PC-3 (cell line): ENCODE measurements around the gene TF.

ENCODE experiments used
- EZH2 ChIP-seq: fragments of 300-600 bp; sonication (generic); IDR thresholded peaks from one replicate; pipeline ENCODE4 v1.6.1; 2017; ENCODE audit warnings: antibody characterized with exemption, mild to moderate bottlenecking, low read length; ENCODE audit not compliant: unreplicated experiment
- EZH2phosphoT487 ChIP-seq: fragments of 300-600 bp; sonication (generic); IDR thresholded peaks from 2 replicates; pipeline ENCODE4 v1.6.1; 2018; ENCODE audit warnings: mild to moderate bottlenecking, antibody characterized with exemption, low read length, borderline replicate concordance
- TF ChIP-seq, protein P1 (sequence below): fragments of 300-600 bp; sonication (generic); conservative IDR thresholded peaks from 2 replicates; pipeline ENCODE4 v1.5.1; 2017; ENCODE audit warnings: antibody characterized with exemption, low read depth, mild to moderate bottlenecking, low read length

DNA sequence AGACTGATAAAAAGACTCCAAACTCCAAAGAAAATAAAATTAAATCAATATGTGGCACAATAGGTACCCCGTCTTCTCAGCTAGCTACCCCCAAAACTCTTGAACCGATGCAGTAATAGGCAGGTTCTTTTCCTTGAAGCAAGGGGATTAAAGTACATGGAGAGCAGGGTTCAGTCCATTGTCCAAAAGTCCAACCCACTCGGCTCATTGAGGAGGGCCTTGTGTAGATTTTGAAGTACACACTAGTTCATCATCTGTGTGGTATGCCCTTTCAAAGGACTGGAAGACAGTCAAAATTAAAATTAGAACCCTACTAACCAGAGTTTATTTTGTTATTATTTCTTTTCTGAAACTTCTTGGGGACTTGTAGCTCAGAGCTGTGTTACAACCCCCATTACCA is 23.3 kb downstream of the TF start:
- TF ChIP-seq, protein P1, sequence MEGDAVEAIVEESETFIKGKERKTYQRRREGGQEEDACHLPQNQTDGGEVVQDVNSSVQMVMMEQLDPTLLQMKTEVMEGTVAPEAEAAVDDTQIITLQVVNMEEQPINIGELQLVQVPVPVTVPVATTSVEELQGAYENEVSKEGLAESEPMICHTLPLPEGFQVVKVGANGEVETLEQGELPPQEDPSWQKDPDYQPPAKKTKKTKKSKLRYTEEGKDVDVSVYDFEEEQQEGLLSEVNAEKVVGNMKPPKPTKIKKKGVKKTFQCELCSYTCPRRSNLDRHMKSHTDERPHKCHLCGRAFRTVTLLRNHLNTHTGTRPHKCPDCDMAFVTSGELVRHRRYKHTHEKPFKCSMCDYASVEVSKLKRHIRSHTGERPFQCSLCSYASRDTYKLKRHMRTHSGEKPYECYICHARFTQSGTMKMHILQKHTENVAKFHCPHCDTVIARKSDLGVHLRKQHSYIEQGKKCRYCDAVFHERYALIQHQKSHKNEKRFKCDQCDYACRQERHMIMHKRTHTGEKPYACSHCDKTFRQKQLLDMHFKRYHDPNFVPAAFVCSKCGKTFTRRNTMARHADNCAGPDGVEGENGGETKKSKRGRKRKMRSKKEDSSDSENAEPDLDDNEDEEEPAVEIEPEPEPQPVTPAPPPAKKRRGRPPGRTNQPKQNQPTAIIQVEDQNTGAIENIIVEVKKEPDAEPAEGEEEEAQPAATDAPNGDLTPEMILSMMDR, result no peak
- TF ChIP-seq EZH2, result no peak
- no peak for TF ChIP-seq EZH2phosphoT487
